IMR-90 (cell line): ENCODE results near the gene GABBR1. TPM values are rescaled to one million over a fixed set of nuclear protein-coding genes. Genes with fewer than 3 reads are reported as not detected.

ENCODE experiments used
- ATAC-seq: fragments of 200-7000 bp; cut with Tn5 transposase; 2 replicates; pipeline ENCODE4 v1.9.1; 2020; ENCODE audit warnings: low read depth, mild to moderate bottlenecking, moderate library complexity
- BruUV-seq: library from RNA; stranded (reverse); fragments of 400-500 nt; replicated peaks from 2 replicates; lab custom pipeline; 2021; lab: Mats Ljungman, UMichigan
- CTCF ChIA-PET: fragments of 300-600 bp; formaldehyde crosslinking; extraction: SDS; loops from one replicate; lab custom pipeline; 2021; ENCODE audit warnings: antibody characterized with exemption; lab: Yijun Ruan, JAX
- POLR2A ChIA-PET: fragments of 300-600 bp; sonication (Branson Sonifier 250); formaldehyde crosslinking; loops from one replicate; lab custom pipeline; 2022; ENCODE audit warnings: antibody characterized with exemption; ENCODE audit not compliant: unreplicated experiment; lab: Charles Lee
- DNase-seq: peaks from one replicate; pipeline ENCODE4 v3.0.0; 2013
- H2AFZ ChIP-seq: replicated peaks from 2 replicates; pipeline ENCODE3; 2013; ENCODE audit warnings: low read length, mild to moderate bottlenecking; ENCODE audit not compliant: poor library complexity
- H2AK5ac ChIP-seq: 2 replicates; pipeline ENCODE4 v1.6.1; 2013; ENCODE audit warnings: low read depth, low read length, inconsistent platforms
- H2AK9ac ChIP-seq: replicated peaks from 2 replicates; pipeline ENCODE3; 2013; ENCODE audit warnings: mild to moderate bottlenecking, low read depth, low read length, moderate library complexity; ENCODE audit not compliant: poor library complexity
- H2BK120ac ChIP-seq: 2 replicates; pipeline ENCODE4 v1.6.1; 2013; ENCODE audit warnings: low read depth, low read length, inconsistent platforms
- H2BK15ac ChIP-seq: 3 replicates; pipeline ENCODE4 v1.6.1; 2013; ENCODE audit warnings: low read depth, low read length, inconsistent platforms
- H2BK20ac ChIP-seq: 2 replicates; pipeline ENCODE4 v1.6.1; 2013; ENCODE audit warnings: low read depth, mild to moderate bottlenecking, inconsistent platforms, low read length, moderate library complexity
- H2BK5ac ChIP-seq: 2 replicates; pipeline ENCODE4 v1.6.1; 2013; ENCODE audit warnings: mild to moderate bottlenecking, low read depth, low read length, inconsistent platforms; ENCODE audit not compliant: poor library complexity, severe bottlenecking
- H3K14ac ChIP-seq: replicated peaks from 2 replicates; pipeline ENCODE4 v1.6.1; 2013; ENCODE audit warnings: low read depth, low read length, inconsistent platforms
- H3K18ac ChIP-seq: 2 replicates; pipeline ENCODE4 v1.6.1; 2013; ENCODE audit warnings: low read depth, low read length, control low read depth
- H3K23ac ChIP-seq: 2 replicates; pipeline ENCODE4 v1.6.1; 2013; ENCODE audit warnings: low read depth, low read length, inconsistent platforms
- H3K27ac ChIP-seq: 2 replicates; pipeline ENCODE4 v1.5.1; 2013; ENCODE audit warnings: mild to moderate bottlenecking, control low read depth, low read length; ENCODE audit not compliant: insufficient read depth
- H3K27me3 ChIP-seq: 2 replicates; pipeline ENCODE4 v1.6.1; 2013; ENCODE audit warnings: low read length; ENCODE audit not compliant: control insufficient read depth, insufficient read depth
- H3K36me3 ChIP-seq: 2 replicates; pipeline ENCODE4 v1.6.1; 2013; ENCODE audit warnings: low read length, mixed read lengths; ENCODE audit not compliant: control insufficient read depth, insufficient read depth
- H3K4ac ChIP-seq: 2 replicates; pipeline ENCODE4 v1.6.1; 2013; ENCODE audit warnings: low read depth, low read length, inconsistent platforms
- H3K4me1 ChIP-seq: 2 replicates; pipeline ENCODE4 v1.6.1; 2013; ENCODE audit warnings: low read length, mixed read lengths; ENCODE audit not compliant: control insufficient read depth, insufficient read depth
- H3K4me2 ChIP-seq: 2 replicates; pipeline ENCODE4 v1.6.1; 2013; ENCODE audit warnings: low read depth, mild to moderate bottlenecking, control low read depth, low read length, moderate library complexity
- H3K4me3 ChIP-seq: 2 replicates; pipeline ENCODE4 v1.5.1; 2013; ENCODE audit warnings: low read depth, mild to moderate bottlenecking, control low read depth, low read length, moderate library complexity; ENCODE audit not compliant: insufficient read depth
- H3K56ac ChIP-seq: 2 replicates; pipeline ENCODE4 v1.6.1; 2013; ENCODE audit warnings: low read length, inconsistent platforms; ENCODE audit not compliant: insufficient read depth; ENCODE audit errors: extremely low read depth
- H3K79me1 ChIP-seq, 2 experiments: 2 replicates each; pipeline ENCODE4 v1.6.1; 2013; ENCODE audit warnings: low read length in 2 of 2, inconsistent platforms in 1 of 2, low read depth in 1 of 2
- H3K9ac ChIP-seq: 2 replicates; pipeline ENCODE4 v1.6.1; 2013; ENCODE audit warnings: low read depth, low read length, control low read depth
- H3K9me1 ChIP-seq: 2 replicates; pipeline ENCODE4 v1.6.1; 2013; ENCODE audit warnings: low read length, inconsistent platforms; ENCODE audit not compliant: insufficient read depth
- H3K9me3 ChIP-seq: 2 replicates; pipeline ENCODE4 v1.6.1; 2013; ENCODE audit warnings: low read length; ENCODE audit not compliant: control insufficient read depth, insufficient read depth
- H4K20me1 ChIP-seq: 2 replicates; pipeline ENCODE4 v1.6.1; 2013; ENCODE audit warnings: low read length, inconsistent platforms; ENCODE audit not compliant: insufficient read depth
- H4K5ac ChIP-seq: 2 replicates; pipeline ENCODE4 v1.6.1; 2013; ENCODE audit warnings: mild to moderate bottlenecking, low read depth, low read length, control low read depth
- H4K8ac ChIP-seq, 2 experiments: 2 replicates each; pipeline ENCODE4 v1.6.1; 2013; ENCODE audit warnings: low read depth in 2 of 2, low read length in 2 of 2, control low read depth in 1 of 2, inconsistent platforms in 1 of 2
- H4K91ac ChIP-seq: 2 replicates; pipeline ENCODE4 v1.6.1; 2013; ENCODE audit warnings: low read depth, low read length, inconsistent platforms; ENCODE audit not compliant: insufficient read depth
- MXI1 ChIP-seq: IDR thresholded peaks from 2 replicates; pipeline ENCODE4 v1.6.1; 2012; ENCODE audit warnings: low read depth, mild to moderate bottlenecking, low read length, moderate library complexity, borderline replicate concordance
- RAD21 ChIP-seq: IDR thresholded peaks from 2 replicates; pipeline ENCODE4 v1.6.1; 2012; ENCODE audit warnings: low read length, improper control_type of control experiment
- RCOR1 ChIP-seq: IDR thresholded peaks from 2 replicates; pipeline ENCODE4 v1.6.1; 2012; ENCODE audit warnings: mild to moderate bottlenecking, low read length, improper control_type of control experiment; ENCODE audit not compliant: insufficient replicate concordance
- dilution Hi-C: fragments of 300-500 bp; cut with HindIII; formaldehyde crosslinking; loops from one replicate; pipeline ENCODE4 v1.14.3; 2018; ENCODE audit warnings: low sequenced_read_pairs; ENCODE audit not compliant: unreplicated experiment
- in situ Hi-C: fragments of 300-500 bp; cut with MboI; formaldehyde crosslinking; loops from 3 replicates; pipeline ENCODE4 v1.14.3; 2019; ENCODE audit warnings: low sequenced_read_pairs, inconsistent platforms, mixed read lengths
- intact Hi-C: fragments of 100-400 bp; cut with micrococcal nuclease; formaldehyde crosslinking; loops from 2 replicates; pipeline ENCODE4 v1.10.0; 2022
- polyA plus RNA-seq, 3 experiments: library from polyadenylated mRNA; depleted of rRNA; stranded (reverse); fragments of >200 nt; gene quantifications; 2 replicates each; pipeline ENCODE4 v1.2.3, GENCODE V29; 2012; ENCODE audit warnings: low replicate concordance in 1 of 3
- total RNA-seq: library from RNA; depleted of rRNA; stranded (reverse); fragments of >200 nt; gene quantifications from 2 replicates; pipeline ENCODE4 v1.2.3, GENCODE V29; 2012

Gene GABBR1
- total and polyA plus RNA-seq, 2 of the 4 experiments (the other 2 are of a cell fraction), result 5.9 to 31.5 TPM

DNA sequence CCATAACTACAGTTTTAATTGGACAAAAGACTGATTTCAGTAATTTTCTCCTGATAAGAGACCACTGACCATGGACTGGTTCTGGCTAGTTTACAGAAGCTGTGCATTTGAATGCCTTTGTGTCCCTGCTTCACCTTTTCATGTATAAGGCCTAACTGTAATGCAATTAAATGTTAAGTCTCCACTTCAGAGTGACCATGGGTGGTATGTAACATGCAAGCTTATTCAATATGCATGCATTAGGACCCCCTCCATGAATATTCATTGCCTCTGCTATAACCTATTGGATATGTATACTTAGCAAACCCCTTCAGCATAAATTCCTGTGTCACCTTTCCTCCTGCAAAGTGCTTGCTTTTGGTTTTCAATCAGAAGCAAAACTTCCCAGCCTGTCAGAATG, 75.7 kb downstream of the GABBR1 start:
- Histone ChIP-seq H2AK5ac (no peak overlapping the region), H3K4me2 (no peak overlapping the region), H3K18ac (no peak overlapping the region), H2BK20ac (no peak overlapping the region), H4K20me1 (no peaks in the 10 kb centered on the region), H3K9me1 (no peaks in the 10 kb centered on the region), H3K9me3 (no peaks in the 10 kb centered on the region), H3K56ac (no peak overlapping the region), H4K8ac (no peak overlapping the region), H3K4me3 (no peak overlapping the region), H3K4me1 (peaks cover 2% of the 10 kb centered on the region; the same call in 1 of the 2 replicates), H3K27me3 (peaks cover 15% of the 10 kb centered on the region), H3K9ac (no peak overlapping the region), H3K27ac (no peak overlapping the region), H4K91ac (no peak overlapping the region), H2BK120ac (no peak overlapping the region), H4K5ac (no peak overlapping the region), H3K4ac (no peak overlapping the region), H3K36me3 (no peaks in the 10 kb centered on the region), H2BK5ac (no peak overlapping the region), H2AK9ac (no peak overlapping the region), H2AFZ (no peak overlapping the region), H3K79me1 (no peaks in the 10 kb centered on the region), H2BK15ac (no peak overlapping the region), H3K14ac (no peak overlapping the region), H3K23ac (no peak overlapping the region)
- intact Hi-C loops, result no loop called here
- ChIA-PET POLR2A (no interaction called here), CTCF (no interaction called here)
- dilution Hi-C loops, result no loop called here
- no TSS peak for BruUV-seq
- no peak for ATAC-seq
- in situ Hi-C loops, result no loop called here
- DNase-seq, result no peak
- TF ChIP-seq MXI1, result no peak
- no peak for TF ChIP-seq RCOR1
- no peak for TF ChIP-seq RAD21
